Mammary epithelial cell (primary cell): Measurements from ENCODE around the gene SAMD13.

ENCODE experiments used
- CTCF ChIP-seq, 2 donors: IDR thresholded peaks in 1 of 2; conservative IDR thresholded peaks in 1 of 2; 2 replicates each; pipeline ENCODE4 v1.5.1; 2011 to 2012; ENCODE audit warnings: inconsistent platforms in 2 of 2, low read length in 2 of 2, mild to moderate bottlenecking in 2 of 2, control low read depth in 1 of 2, low read depth in 1 of 2; ENCODE audit not compliant: insufficient read depth in 1 of 2; ENCODE audit errors: extremely low read depth in 1 of 2
- EZH2 ChIP-seq: IDR thresholded peaks from 2 replicates; pipeline ENCODE4 v1.6.1; 2012; ENCODE audit warnings: low read length, inconsistent platforms, borderline replicate concordance

GRCh38 chr1:84268346-84268745, 33.2 kb upstream of the SAMD13 start:
- TF ChIP-seq EZH2 (no peak), CTCF (conservative IDR thresholded peaks at IDR 0.05 in 1 of 2, IDR thresholded peaks at IDR 0.05 in 1 of 2; ENCODE audit: extremely low read depth in 1 of 2, insufficient read depth in 1 of 2, low read depth in 1 of 2, low read length in 2 of 2) (no peak)
